ENCODE results near the gene NAT14. TPM values are rescaled to one million over a fixed set of nuclear protein-coding genes. Genes with fewer than 3 reads are reported as not detected.
"Not testable (repeated sequence)": the region's sequence is repeated elsewhere in the genome, so short reads cannot be mapped to it uniquely, and the experiment has no call there.

NAT14 gene
- total RNA-seq, 1 donor from 2014 or later = 58.2 TPM

DNA sequence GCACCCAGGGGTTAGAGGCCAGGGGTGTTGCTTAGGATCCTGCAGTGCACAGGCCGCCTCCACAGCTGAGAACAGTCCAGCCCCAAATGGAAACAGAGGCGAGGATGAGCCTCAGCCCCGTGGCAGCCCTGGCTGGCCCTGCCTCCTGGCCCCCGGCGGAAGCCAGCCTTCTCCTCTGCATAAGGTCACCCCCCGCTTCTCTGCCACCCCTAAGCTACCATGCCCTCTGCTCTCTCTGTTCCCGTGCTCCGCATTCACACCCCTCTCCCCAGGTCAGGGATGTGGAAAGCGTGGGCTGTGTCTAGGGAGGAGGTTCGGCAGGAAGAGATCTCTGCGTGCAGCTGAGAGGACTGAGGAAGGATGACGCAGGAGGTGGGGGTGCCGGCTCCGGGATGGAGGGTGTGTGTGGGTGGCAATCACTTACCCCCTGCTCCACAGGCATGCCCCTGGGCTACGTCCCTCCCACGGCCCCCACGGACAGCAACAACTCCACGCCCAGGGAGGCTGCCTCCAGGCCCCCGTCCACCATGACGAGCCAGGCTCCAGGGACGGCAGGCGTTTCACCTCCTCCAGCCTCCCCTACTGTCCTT lies 9.3 kb downstream of the NAT14 start:
- peak overlapping the region; percentile 54 for H3K27ac Mint-ChIP-seq (ENCODE audit: unreplicated experiment)
- TF ChIP-seq, protein P1, sequence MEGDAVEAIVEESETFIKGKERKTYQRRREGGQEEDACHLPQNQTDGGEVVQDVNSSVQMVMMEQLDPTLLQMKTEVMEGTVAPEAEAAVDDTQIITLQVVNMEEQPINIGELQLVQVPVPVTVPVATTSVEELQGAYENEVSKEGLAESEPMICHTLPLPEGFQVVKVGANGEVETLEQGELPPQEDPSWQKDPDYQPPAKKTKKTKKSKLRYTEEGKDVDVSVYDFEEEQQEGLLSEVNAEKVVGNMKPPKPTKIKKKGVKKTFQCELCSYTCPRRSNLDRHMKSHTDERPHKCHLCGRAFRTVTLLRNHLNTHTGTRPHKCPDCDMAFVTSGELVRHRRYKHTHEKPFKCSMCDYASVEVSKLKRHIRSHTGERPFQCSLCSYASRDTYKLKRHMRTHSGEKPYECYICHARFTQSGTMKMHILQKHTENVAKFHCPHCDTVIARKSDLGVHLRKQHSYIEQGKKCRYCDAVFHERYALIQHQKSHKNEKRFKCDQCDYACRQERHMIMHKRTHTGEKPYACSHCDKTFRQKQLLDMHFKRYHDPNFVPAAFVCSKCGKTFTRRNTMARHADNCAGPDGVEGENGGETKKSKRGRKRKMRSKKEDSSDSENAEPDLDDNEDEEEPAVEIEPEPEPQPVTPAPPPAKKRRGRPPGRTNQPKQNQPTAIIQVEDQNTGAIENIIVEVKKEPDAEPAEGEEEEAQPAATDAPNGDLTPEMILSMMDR (IDR thresholded peaks at IDR 0.05) = no peak
- H3K27me3 Mint-ChIP-seq (ENCODE audit: unreplicated experiment) = no peaks in the 10 kb centered on the region
- H3K4me1 Mint-ChIP-seq (ENCODE audit: unreplicated experiment) = peaks cover 20% of the 10 kb centered on the region
- no peak overlapping the region for H3K4me3 Mint-ChIP-seq (ENCODE audit: unreplicated experiment)
- H3K36me3 Mint-ChIP-seq (ENCODE audit: unreplicated experiment) = no peaks in the 10 kb centered on the region
- no peak for DNase-seq (ENCODE audit: extremely low spot score, unreplicated experiment)
- no peaks in the 10 kb centered on the region for H3K9me3 Mint-ChIP-seq (ENCODE audit: unreplicated experiment)

DNA sequence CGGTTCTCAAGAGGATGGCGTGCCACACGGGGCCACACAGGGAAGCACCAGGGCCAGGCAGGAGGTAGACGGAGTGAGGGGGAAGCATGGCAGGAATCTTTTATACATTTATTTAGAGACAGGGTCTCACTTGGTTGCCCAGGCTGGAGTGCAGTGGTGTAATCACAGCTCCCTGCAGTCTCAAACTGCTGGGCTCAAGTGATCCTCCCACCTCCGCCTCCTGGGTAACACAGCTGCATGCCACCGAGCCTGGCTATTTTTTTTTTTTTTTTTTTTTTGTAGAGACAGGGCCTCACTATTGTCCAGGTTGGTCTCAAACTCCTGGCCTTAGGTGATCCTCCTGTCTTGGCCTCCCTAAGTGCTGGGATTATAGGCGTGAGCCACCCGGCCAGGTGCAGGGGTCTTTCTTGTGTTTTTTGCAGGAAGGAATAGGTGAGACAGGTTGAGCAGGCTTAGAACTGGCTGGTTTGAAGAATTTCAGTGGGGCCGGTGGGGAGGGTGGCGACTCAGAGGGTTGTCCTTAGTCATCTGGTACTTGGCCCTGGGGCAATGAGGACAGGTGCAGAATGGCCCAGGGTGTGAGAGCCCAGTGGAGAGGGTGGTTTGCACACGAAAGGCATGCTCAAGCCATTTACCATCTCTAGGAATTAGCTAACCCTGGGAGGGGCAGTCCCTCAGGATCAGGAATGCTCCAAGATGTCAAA lies 10.8 kb downstream of the NAT14 start:
- Mint-ChIP-seq H3K4me1 (ENCODE audit: unreplicated experiment) (peaks cover 20% of the 10 kb centered on the region), H3K27ac (ENCODE audit: unreplicated experiment) (no peak overlapping the region), H3K4me3 (ENCODE audit: unreplicated experiment) (no peak overlapping the region), H3K27me3 (ENCODE audit: unreplicated experiment) (no peaks in the 10 kb centered on the region), H3K36me3 (ENCODE audit: unreplicated experiment) (no peaks in the 10 kb centered on the region), H3K9me3 (ENCODE audit: unreplicated experiment) (no peaks in the 10 kb centered on the region)
- TF ChIP-seq, protein P1 (IDR thresholded peaks at IDR 0.05) = no peak
- no peak for DNase-seq (ENCODE audit: extremely low spot score, unreplicated experiment)

DNA sequence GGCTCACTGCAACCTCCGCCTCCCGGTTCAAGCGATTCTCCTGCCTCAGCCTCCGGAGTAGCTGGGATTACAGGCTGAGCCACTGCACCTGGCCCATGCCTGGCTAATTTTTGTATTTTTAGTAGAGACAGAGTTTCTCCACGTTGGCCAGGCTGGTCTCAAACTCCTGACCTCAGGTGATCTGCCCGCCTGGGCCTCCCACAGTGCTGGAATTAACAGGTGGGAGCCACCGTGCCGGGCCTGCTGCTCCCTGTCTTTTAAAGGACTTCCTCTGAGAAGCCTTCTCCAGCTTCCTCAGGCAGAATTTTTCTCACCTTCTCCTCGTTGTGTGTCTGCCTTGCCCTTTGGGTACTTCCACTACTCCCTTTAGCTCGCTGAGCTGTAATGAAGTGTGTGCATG lies 11.8 kb downstream of the NAT14 start:
- H3K36me3 Mint-ChIP-seq (ENCODE audit: unreplicated experiment); H3K4me3 Mint-ChIP-seq (ENCODE audit: unreplicated experiment); DNase-seq (ENCODE audit: extremely low spot score, unreplicated experiment); H3K9me3 Mint-ChIP-seq (ENCODE audit: unreplicated experiment); H3K27ac Mint-ChIP-seq (ENCODE audit: unreplicated experiment); H3K27me3 Mint-ChIP-seq (ENCODE audit: unreplicated experiment): not testable (repeated sequence)
- peaks cover 18% of the 10 kb centered on the region for H3K4me1 Mint-ChIP-seq (ENCODE audit: unreplicated experiment)

DNA sequence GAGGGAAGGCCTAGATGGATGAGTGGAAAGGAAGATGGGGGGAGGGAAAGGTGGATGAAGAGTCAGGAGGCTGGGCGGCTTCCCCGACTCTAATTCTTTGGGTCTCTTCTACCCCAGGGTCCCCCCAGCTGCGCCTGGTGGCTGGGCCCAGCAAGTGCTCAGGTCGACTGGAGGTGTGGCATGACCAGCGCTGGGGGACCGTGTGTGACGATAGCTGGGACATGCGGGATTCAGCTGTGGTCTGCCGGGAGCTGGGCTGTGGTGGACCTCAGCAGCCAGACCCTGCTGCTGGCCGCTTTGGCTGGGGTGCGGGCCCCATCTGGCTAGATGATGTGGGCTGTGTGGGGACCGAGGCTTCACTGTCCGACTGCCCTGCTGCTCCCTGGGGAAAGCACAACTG lies 12.8 kb downstream of the NAT14 start:
- no peaks in the 10 kb centered on the region for H3K9me3 Mint-ChIP-seq (ENCODE audit: unreplicated experiment)
- DNase-seq (ENCODE audit: extremely low spot score, unreplicated experiment) = no peak
- TF ChIP-seq, protein P1 (IDR thresholded peaks at IDR 0.05) = no peak
- H3K4me1 Mint-ChIP-seq (ENCODE audit: unreplicated experiment) = peaks cover 15% of the 10 kb centered on the region
- no peaks in the 10 kb centered on the region for H3K36me3 Mint-ChIP-seq (ENCODE audit: unreplicated experiment)
- no peak overlapping the region for H3K27ac Mint-ChIP-seq (ENCODE audit: unreplicated experiment)
- H3K27me3 Mint-ChIP-seq (ENCODE audit: unreplicated experiment) = no peaks in the 10 kb centered on the region
- H3K4me3 Mint-ChIP-seq (ENCODE audit: unreplicated experiment) = no peak overlapping the region

DNA sequence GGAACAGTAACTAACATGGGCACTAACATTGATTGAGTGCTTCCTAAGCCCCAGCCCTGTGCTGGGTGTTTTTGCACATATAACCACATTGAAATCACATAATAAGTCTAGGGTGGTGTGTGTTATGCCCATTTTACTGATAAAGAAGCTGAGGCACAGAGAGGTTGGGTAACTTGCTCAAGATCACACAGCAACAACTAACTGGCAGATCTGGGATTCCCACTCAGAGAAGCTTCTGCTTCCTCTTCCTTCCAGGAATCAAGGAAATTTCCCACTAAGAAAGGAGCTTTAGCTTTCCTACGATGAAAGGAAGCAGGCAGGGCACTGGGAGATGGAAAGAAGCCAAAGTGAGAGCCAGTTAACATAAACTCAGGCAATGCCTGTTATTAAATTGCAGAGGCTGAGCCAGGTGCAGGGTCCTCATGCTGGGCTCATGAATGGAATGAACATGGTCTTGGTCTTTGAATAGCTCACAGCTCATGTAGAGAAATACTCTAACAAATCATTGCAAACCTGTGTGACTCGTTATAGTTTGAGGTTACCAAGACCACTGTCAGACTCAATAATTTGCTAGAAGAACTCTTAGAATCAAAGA lies 13.4 kb downstream of the NAT14 start:
- no peak for DNase-seq (ENCODE audit: extremely low spot score, unreplicated experiment)
- Mint-ChIP-seq H3K4me1 (ENCODE audit: unreplicated experiment) (peaks cover 10% of the 10 kb centered on the region), H3K36me3 (ENCODE audit: unreplicated experiment) (no peaks in the 10 kb centered on the region), H3K27me3 (ENCODE audit: unreplicated experiment) (no peaks in the 10 kb centered on the region), H3K9me3 (ENCODE audit: unreplicated experiment) (no peaks in the 10 kb centered on the region), H3K27ac (ENCODE audit: unreplicated experiment) (no peak overlapping the region), H3K4me3 (ENCODE audit: unreplicated experiment) (no peak overlapping the region)
- TF ChIP-seq, protein P1 (IDR thresholded peaks at IDR 0.05) = no peak
